Measurements from ENCODE around the gene NYAP1.
A peak's percentile ranks its signal among the peaks of the same experiment; 100 is the strongest.

Gene NYAP1

GRCh38 chr7:100464210-100464660 is 19.5 kb upstream of the NYAP1 start, which contains the start of gene SPACDR:
SPACDR (minus strand) TSS chr7:100464260; CDS start chr7:100464025, 235 bp downstream.
- no peak for DNase-seq

DNA sequence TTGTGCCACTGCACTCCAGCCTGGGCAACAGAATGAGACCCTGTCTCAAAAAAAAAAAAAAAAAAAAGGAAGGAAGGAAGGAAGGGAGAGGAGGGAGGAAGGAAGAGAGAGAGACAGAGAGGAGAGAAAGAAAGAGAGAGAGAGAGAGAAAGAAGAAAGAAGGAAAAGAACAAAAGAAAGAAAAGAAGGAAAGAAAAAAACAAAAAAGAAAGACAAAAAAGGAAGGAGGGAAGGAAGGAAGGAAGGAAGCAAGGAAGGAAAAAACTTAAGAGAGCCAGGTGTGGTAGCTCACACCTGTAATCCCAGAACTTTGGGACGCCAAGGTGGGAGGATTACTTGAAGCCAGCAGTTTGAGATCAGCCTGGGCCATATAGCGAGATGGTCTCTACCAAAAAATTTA is 18.9 kb upstream of the NYAP1 start:
- no peak for DNase-seq

- no peak for DNase-seq
These were observed 18.4 kb upstream of the NYAP1 start for GRCh38 chr7:100465299-100465698.

DNA sequence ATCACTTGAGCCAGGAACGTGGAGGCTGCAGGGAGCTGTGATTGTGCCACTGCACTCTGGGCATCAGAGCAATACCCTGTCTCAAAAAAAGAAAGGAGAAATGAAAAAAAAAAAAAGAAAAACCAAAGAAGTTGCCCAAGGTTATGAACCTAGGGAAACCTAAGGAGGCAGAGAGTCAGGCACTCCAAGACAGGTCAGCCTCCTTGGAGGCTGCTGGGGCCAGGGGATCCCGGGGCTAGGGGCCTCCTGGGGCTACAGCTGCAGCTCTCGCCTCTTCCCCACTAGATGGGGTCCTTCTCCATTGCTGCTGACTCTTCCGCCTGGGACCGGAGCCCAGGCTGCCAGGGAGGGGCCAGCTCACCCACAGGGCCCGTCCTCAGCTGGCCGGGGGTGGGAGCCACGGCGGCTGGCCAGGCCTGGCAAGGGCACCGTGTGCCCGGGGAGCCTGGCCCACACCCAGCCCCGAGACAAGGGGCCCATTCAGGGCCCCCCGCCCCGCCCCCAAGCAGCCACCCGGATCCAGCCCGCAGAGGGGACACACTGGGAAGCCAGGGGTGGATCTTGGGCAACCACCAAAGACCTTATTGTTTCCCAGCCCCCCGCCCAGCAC is 17.9 kb upstream of the NYAP1 start:
- peak; percentile 44 for DNase-seq

DNA sequence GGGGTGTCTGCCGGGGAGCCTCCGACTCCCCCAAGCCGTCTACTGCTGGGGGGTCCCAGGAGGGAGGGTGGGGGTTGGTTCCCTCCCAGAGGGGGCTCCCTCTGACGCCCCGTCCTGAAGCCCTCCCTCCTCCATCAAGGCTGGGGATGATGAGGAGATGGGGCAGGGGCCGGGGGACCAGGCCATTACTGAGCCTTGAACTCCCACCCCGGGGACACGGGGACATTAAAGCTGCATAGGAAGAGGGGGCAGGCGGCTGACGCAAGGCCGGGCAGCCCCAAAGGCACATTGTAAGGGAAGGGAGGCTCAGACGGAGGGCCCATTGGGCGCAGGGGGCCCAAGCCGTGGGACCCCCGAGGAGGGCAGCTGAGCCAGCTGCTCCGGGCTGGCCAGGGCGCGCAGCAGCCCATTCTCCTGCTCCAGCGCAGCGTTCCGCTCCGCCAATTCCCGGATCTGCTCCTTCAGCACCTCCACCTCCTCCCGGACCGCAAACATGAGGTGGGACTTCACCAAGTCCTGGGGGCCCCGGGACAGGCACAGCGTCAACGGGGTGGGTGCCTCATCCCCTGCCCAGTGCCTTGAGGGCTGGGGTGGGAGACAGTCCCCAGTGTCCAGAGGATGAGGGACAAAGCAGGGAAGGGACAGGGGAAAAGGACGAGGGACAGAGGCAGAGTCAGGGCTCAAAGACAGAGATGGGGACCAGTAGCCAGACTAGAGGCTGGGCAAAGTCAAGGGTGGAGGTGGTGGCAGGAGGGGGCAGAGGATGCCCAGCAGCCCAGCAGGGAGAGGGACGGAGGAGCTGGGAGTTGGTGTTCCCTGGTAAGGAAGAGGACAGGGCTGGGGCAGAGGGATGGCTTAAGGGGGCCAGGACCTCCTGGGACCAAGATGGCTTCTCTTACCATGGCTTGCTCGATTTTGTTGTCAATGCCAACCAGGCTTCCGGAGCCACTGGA is 16.8 kb upstream of the NYAP1 start:
- DNase-seq = no peak

DNA sequence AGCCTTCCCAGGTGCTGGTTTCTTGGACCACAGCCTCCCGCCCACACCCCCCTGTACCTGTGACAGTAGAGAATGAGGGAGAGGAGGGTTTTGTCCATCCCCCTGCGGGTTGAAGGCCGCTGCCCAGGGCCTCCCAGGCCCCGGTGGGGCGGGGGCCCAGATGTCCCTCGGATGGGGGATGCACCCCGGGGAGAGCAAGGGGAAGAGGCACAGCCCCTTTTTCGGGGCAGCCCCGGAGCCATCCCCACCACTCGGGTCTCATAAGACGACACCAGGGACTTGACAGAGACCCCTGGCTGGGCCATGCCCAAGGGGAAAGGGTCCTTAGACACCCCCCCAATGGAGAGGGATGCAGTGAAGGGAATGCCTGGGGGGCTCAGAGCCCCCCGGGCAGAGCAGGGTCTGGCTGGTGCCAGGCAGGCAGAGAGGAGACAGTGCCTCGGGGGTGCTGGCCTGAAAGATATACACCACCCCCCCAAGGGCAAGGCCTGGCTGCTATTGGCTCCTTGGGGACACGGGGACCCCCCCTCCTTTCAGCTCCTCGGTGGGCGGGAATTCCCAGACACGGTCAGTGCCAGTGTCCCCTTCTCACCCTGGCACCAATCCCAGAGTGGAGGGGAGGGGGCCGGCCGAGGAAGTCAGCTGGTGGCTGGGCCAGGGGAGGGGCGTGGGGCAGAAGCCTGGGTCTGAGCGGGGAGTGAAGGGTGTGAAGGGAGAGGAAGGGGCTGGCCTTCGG is 15.9 kb upstream of the NYAP1 start:
- no peak for DNase-seq

- peak; percentile 30 for DNase-seq
These were observed 14.3 kb upstream of the NYAP1 start for GRCh38 chr7:100469227-100470044.

- no peak for DNase-seq
These were observed 12.7 kb upstream of the NYAP1 start for GRCh38 chr7:100471021-100471420.

- DNase-seq = no peak
These were observed 11.4 kb upstream of the NYAP1 start for GRCh38 chr7:100472121-100472851.

GRCh38 chr7:100472854-100473499 is 10.8 kb upstream of the NYAP1 start:
- DNase-seq = no peak

- no peak for DNase-seq
These were observed 8.2 kb upstream of the NYAP1 start for GRCh38 chr7:100475549-100475948.

GRCh38 chr7:100476101-100476780 is 7.5 kb upstream of the NYAP1 start:
- DNase-seq = no peak

GRCh38 chr7:100476903-100477870 is 6.5 kb upstream of the NYAP1 start:
- no peak for DNase-seq

- no peak for DNase-seq
These were observed 5.9 kb upstream of the NYAP1 start for GRCh38 chr7:100477871-100478267.

DNA sequence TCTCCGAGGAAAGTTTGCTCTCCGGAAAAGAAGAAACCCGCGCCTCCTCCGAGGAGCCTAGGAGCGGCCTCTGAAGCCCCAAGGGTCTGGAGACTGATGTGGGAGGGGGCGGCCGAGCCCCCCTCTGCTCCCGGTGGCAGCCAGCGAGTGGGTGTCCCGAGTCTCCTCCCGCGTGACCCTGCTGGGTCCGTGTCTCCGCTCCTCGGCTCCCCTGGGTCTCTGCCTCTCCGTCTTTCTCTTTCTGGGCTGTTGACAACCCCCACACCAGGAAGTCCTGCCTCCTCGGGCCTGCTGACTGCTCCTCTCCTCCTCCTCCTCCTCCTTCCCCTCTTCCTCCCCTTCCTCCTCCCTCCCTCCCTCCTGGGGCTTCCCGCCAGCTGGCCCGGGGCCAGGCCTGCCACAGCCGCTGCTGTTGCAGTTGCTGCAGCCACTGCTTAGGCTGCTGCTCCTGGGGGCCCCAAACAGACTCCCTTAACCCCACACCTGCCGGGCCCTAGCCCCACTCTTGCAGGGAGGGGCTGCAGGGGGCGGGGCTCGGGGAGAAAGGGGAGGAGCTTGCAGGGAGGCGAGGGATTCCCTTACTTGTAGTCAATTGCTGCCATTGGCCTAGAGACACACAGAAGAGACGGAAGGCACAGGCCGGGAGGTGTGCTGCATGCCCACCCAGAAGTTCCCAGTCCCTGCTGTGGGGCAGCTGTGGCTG is 4.6 kb upstream of the NYAP1 start, which contains the start of gene TSC22D4:
TSC22D4 (minus strand) TSS at position 257 of the 703 bp plus-strand sequence. CDS start 1,176 bp downstream, outside the sequence.
- DNase-seq = peak; percentile 68

- no peak for DNase-seq
These were observed 2.3 kb upstream of the NYAP1 start for GRCh38 chr7:100481466-100481865.

- no peak for DNase-seq
These were observed 1.0 kb upstream of the NYAP1 start for GRCh38 chr7:100482728-100483089.

- no peak for DNase-seq
These were observed 521 bp upstream of the NYAP1 start for GRCh38 chr7:100483090-100483721.
